GM20000 (cell line): ENCODE results near the gene GCNT4.

ENCODE experiments used
- DNase-seq: peaks from one replicate; pipeline ENCODE4 v3.0.0; 2012; ENCODE audit warnings: low spot score
- TF ChIP-seq, protein P1 (sequence below): IDR thresholded peaks from 2 replicates; pipeline ENCODE4 v1.5.1; 2012; ENCODE audit warnings: mild to moderate bottlenecking, control low read depth; ENCODE audit errors: extremely low read depth, missing control alignments

Gene GCNT4

DNA sequence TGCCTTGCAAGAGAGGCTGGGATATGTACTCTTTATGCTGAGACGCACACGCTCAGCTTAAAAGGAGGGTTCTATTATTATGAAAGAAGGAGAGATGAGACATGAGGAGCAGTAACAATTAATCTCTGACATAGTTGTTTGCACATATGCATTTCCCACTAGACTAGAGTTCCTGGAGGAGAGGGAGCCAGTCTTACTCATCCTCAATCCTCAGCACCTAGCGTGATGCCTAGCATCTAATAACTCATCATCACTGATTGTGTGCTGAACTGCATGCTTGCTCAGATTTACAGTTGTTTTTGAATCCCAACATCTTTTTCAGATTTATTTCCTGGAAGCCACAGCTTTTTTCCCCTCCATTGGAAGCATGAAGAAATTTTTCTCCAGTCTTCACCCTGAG is 35.5 kb downstream of the GCNT4 start:
- no peak for DNase-seq
- TF ChIP-seq, protein P1, sequence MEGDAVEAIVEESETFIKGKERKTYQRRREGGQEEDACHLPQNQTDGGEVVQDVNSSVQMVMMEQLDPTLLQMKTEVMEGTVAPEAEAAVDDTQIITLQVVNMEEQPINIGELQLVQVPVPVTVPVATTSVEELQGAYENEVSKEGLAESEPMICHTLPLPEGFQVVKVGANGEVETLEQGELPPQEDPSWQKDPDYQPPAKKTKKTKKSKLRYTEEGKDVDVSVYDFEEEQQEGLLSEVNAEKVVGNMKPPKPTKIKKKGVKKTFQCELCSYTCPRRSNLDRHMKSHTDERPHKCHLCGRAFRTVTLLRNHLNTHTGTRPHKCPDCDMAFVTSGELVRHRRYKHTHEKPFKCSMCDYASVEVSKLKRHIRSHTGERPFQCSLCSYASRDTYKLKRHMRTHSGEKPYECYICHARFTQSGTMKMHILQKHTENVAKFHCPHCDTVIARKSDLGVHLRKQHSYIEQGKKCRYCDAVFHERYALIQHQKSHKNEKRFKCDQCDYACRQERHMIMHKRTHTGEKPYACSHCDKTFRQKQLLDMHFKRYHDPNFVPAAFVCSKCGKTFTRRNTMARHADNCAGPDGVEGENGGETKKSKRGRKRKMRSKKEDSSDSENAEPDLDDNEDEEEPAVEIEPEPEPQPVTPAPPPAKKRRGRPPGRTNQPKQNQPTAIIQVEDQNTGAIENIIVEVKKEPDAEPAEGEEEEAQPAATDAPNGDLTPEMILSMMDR: no peak

DNA sequence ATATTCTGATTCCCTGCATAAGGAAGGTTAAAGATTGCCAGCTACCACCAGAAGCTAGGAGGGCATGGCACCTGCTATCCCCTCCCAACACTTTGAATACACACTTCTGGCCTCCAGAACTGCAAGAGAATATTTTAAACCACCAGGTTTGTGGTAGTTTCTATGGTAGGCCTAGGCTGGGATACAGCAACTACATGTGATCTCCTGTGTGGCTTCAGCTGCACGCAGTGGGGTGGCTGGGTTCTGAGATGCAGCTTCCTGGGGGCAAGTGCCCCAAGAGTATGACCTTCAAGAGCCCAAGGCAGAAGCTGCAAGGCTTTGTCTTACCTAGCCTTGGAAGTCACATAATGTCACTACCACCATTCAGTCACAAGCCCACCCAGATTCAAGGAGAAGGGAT is 39.6 kb downstream of the GCNT4 start:
- DNase-seq: no peak
- TF ChIP-seq, protein P1: no peak

DNA sequence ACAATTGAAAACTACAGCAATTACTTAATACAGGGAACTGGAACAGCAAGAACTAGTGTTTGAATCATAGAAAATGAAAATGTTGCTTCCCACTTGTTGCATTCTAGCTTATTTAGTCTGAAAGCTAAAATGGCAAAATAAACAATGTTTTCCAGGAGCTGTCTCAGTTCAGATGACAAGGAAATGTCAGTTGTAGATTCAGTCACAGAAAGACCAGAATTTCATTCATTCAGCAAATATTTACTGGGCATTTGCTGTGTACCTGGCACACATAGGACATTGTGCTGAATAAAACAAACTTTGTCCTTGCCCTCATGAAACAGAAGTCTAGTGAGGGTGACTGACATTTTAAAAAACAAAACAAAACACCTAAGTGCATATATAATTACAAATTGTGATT is 41.5 kb downstream of the GCNT4 start:
- TF ChIP-seq, protein P1: no peak
- DNase-seq: no peak

DNA sequence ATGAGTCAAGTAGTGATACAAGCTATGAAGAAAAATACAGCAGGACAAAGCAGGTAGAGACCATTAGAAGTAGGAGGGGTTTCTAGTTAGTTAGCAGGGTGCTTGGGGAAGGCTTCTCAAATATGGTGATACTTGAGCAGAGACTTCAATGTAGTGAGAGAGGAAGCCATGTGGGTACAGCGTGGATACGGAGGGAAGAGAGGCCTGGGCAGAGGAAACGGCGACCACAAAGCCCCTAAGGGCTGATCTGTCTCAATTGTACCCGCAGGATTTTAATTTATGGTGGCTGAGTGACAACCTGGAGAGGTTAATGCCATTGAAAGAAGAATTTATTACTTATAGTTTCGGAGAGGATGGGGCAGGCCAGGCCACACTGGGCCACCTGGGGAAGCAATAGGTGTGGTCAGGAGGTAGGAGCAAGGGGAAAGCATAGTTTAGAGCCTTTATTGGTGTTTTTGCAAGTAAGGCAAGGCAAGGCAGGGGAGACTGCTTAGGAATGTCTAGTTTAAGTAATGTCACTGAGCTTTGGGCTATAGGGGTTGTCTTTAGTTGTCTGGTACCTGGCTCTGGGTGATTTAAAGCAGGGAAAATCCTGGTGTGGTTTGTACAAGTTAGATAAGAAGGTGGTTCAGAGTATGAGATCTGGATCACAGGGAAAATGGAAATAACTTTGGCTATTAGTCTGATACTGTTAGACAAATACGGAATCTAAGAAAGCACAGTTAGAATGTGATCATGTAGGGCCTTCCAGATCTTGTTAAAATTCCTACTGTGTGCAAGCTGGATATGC is 42.6 kb downstream of the GCNT4 start:
- TF ChIP-seq, protein P1: no peak
- DNase-seq: no peak

DNA sequence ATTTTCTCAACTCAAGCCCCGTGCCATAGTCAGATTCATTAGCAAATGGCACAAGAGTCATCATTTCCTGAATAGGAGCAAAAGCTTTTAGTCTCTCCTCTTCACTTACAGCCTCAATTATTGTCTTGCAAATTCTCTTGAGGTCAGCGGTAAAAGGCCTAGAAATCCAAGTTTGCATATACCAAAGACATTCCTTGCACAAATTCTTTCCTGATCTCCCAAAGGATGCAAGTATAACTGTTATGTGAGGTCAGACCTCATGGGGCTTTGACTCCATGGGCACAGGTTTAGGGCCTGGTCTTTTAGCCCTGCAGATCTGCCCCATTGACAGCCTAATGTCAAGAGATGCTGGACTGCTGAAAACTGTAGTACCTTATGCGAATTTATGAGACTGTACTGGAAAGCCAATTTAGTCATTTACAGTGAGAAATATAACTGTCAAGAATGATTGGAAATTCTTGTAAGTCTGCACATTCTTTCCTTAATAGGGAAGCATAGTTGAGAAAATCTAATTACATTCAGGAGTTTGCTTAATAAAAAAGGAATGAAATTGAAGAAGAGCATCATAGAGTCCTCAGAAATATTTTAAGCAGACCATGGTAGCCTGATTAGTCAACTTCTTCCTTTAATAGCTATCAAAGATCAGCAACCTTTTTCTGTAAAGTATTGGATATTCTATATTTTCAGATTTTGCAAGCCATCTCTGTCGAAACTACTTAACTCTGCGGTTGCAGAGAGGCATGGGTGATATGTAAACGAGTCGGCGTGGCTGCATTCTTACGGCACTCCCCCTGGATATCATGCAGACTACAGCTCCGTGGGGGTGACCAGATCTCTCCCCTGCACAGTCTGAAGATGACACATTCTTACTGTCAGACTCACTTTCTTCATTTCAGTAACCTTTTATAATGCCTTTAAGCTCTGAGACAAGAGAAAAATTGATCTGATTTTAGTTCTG is 45.2 kb downstream of the GCNT4 start:
- TF ChIP-seq, protein P1: no peak
- no peak for DNase-seq

DNA sequence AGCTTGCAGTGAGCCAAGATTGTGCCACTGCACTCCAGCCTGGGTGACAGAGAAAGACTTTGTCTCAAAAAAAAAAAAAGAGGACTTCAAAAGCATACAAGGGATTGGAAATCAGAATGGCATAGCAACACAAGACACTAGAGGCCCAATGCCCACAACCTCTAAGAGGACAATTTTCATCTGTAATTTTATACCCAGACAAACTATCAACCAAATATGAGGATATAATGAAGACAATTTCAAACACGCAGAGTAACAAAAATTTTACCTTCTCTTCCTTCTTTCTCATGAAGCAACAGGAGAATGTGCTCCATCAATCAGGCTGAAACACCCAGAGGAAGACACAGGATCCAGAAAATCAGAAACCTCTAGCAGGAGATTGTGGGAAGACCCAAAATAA is 46.8 kb downstream of the GCNT4 start:
- TF ChIP-seq, protein P1: no peak
- no peak for DNase-seq
